ENCODE measurements around the gene TBCEL. TPM values are rescaled to one million over a fixed set of nuclear protein-coding genes. Genes with fewer than 3 reads are reported as not detected.

TBCEL gene
- total RNA-seq, 1 donor from 2014 or later: 40.4 TPM

DNA sequence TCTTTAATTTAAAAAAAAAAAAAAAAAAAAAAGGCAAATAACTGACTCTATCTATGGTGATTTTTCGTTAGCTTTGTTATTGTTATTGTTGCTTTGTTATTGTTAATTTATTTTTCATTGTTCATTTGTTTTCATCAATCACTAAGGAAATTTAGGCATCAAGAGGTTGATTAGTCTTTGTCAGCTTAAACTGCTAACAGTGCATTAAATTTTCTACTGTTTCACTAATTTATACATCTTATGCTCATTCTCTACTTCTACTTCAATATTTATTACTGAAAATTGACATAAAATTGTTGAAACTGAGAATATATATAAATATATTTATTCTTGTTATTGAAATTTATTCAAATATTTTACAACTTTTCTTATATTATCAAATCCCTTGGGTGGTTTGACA is 24.0 kb downstream of the TBCEL start:
- H3K27ac ChIP-seq: no peak overlapping the region
- no peak for DNase-seq (ENCODE audit: low spot score in 2 of 2)
- H3K4me3 ChIP-seq: no peak overlapping the region
- intact Hi-C loops (cut with DNase I): no loop called here
- H3K4me1 ChIP-seq: no peaks in the 10 kb centered on the region
- TF ChIP-seq, protein P1, sequence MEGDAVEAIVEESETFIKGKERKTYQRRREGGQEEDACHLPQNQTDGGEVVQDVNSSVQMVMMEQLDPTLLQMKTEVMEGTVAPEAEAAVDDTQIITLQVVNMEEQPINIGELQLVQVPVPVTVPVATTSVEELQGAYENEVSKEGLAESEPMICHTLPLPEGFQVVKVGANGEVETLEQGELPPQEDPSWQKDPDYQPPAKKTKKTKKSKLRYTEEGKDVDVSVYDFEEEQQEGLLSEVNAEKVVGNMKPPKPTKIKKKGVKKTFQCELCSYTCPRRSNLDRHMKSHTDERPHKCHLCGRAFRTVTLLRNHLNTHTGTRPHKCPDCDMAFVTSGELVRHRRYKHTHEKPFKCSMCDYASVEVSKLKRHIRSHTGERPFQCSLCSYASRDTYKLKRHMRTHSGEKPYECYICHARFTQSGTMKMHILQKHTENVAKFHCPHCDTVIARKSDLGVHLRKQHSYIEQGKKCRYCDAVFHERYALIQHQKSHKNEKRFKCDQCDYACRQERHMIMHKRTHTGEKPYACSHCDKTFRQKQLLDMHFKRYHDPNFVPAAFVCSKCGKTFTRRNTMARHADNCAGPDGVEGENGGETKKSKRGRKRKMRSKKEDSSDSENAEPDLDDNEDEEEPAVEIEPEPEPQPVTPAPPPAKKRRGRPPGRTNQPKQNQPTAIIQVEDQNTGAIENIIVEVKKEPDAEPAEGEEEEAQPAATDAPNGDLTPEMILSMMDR (IDR thresholded peaks at IDR 0.05): no peak
- no peaks in the 10 kb centered on the region for H3K27me3 ChIP-seq
- H3K9me3 ChIP-seq: no peaks in the 10 kb centered on the region
- H3K36me3 ChIP-seq: peaks cover 7 to 23% of the 10 kb centered on the region in 2 donors

- Histone ChIP-seq H3K27ac (no peak overlapping the region), H3K27me3 (no peaks in the 10 kb centered on the region), H3K36me3 (peaks cover 10 to 23% of the 10 kb centered on the region in 2 donors), H3K4me3 (no peak overlapping the region), H3K9me3 (no peaks in the 10 kb centered on the region), H3K4me1 (no peaks in the 10 kb centered on the region)
- no peak for DNase-seq (ENCODE audit: low spot score in 2 of 2)
- intact Hi-C loops (cut with DNase I): no loop called here
- TF ChIP-seq, protein P1 (IDR thresholded peaks at IDR 0.05): no peak
Observed at GRCh38 chr11:121048464-121049233, 24.7 kb downstream of the TBCEL start.

- DNase-seq (ENCODE audit: low spot score in 2 of 2): no peak
- intact Hi-C loops (cut with DNase I): no loop called here
- Histone ChIP-seq H3K9me3 (no peaks in the 10 kb centered on the region), H3K36me3 (peaks cover 6 to 36% of the 10 kb centered on the region in 2 donors), H3K4me1 (no peaks in the 10 kb centered on the region), H3K4me3 (no peak overlapping the region), H3K27ac (no peak overlapping the region), H3K27me3 (no peaks in the 10 kb centered on the region)
- TF ChIP-seq, protein P1 (IDR thresholded peaks at IDR 0.05): no peak
Observed at GRCh38 chr11:121053244-121053643, 29.3 kb downstream of the TBCEL start.

DNA sequence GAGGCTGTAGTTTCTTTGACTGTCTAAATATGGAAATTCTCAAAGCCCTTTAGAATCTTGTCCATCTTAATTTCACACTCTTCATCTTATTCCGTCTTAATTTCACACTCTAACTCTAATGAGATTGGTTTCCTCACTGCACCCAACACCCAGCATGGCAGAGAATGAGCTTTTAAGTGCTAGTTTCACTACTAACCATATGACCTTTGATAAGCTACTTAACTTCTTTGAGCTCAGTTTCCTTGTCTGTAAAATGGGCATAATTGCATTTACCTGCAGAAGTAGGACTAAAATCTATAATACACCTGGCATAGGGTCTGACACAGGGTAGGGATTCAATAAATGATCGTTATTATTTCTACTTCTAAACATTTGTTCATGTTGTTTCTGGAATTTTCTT is 30.4 kb downstream of the TBCEL start:
- Histone ChIP-seq H3K36me3 (peaks cover 6 to 34% of the 10 kb centered on the region in 2 donors), H3K27me3 (no peaks in the 10 kb centered on the region), H3K9me3 (no peaks in the 10 kb centered on the region), H3K4me1 (no peaks in the 10 kb centered on the region), H3K27ac (no peak overlapping the region), H3K4me3 (no peak overlapping the region)
- no peak for DNase-seq (ENCODE audit: low spot score in 2 of 2)
- TF ChIP-seq, protein P1 (IDR thresholded peaks at IDR 0.05): no peak
- intact Hi-C loops (cut with DNase I): no loop called here

DNA sequence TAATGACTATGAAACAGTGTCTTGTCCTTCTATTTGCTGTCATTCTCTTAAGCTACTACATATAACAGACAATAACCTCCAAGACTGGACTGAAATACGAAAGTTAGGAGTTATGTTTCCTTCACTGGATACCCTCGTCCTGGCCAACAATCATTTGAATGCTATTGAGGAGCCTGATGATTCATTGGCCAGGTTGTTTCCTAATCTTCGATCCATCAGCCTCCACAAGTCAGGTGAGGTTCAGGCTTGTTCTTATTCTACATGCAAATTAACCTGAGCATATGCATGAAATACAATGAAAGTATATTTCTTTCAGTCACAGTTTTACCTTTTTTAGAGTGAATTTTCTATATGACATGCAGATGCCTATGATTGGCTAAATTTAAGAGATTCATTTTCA is 31.2 kb downstream of the TBCEL start:
- Histone ChIP-seq H3K27me3 (no peaks in the 10 kb centered on the region), H3K4me1 (no peaks in the 10 kb centered on the region), H3K9me3 (no peaks in the 10 kb centered on the region), H3K4me3 (no peak overlapping the region), H3K27ac (no peak overlapping the region), H3K36me3 (peaks cover 6 to 32% of the 10 kb centered on the region in 2 donors)
- no peak for DNase-seq (ENCODE audit: low spot score in 2 of 2)
- intact Hi-C loops (cut with DNase I): no loop called here
- TF ChIP-seq, protein P1 (IDR thresholded peaks at IDR 0.05): no peak

Data from ascending aorta (tissue), 2 donors.